GM12891 (cell line): ENCODE data around the gene PFKFB4. TPM values are rescaled to one million over a fixed set of nuclear protein-coding genes. Genes with fewer than 3 reads are reported as not detected.

ENCODE experiments used
- DNase-seq: peaks from one replicate; pipeline ENCODE4 v3.0.0; 2011; ENCODE audit warnings: low spot score; ENCODE audit not compliant: insufficient read length
- FAIRE-seq: peaks from 2 replicates; lab custom pipeline; 2011; peaks lifted over from hg19 to GRCh38; lab: Jason Lieb, UNC
- PAX5 ChIP-seq: IDR thresholded peaks from 2 replicates; pipeline ENCODE4 v1.6.1; 2011; ENCODE audit warnings: low read length, moderate library complexity, mild to moderate bottlenecking; ENCODE audit not compliant: insufficient read depth, severe bottlenecking
- POLR2A ChIP-seq: IDR thresholded peaks from 2 replicates; pipeline ENCODE4 v1.6.1; 2011; ENCODE audit warnings: low read depth, low read length, control low read depth
- POLR2AphosphoS5 ChIP-seq: IDR thresholded peaks from 2 replicates; pipeline ENCODE4 v1.6.1; 2011; ENCODE audit warnings: low read depth, low read length, control low read depth
- POU2F2 ChIP-seq: IDR thresholded peaks from 2 replicates; pipeline ENCODE4 v1.6.1; 2011; ENCODE audit warnings: low read depth, mild to moderate bottlenecking, control low read depth, low read length, moderate library complexity
- SPI1 ChIP-seq: IDR thresholded peaks from 2 replicates; pipeline ENCODE4 v1.6.1; 2011; ENCODE audit warnings: low read depth, low read length, control low read depth
- TAF1 ChIP-seq: IDR thresholded peaks from 2 replicates; pipeline ENCODE4 v1.6.1; 2011; ENCODE audit warnings: low read depth, low read length, control low read depth
- polyA plus RNA-seq: library from polyadenylated mRNA; unstranded; fragments of >200 nt; gene quantifications from one replicate; pipeline ENCODE4 v1.2.1, GENCODE V29; 2012; ENCODE audit warnings: low read depth, missing spikeins, inconsistent platforms; ENCODE audit not compliant: missing spikeins

Gene PFKFB4
- polyA plus RNA-seq, result 37.5 TPM

GRCh38 chr3:48556796-48557626 is at the start of gene PFKFB4:
Gene PFKFB4 (minus strand): TSS chr3:48556803. CDS start chr3:48556777, 26 bp downstream.
- FAIRE-seq, result peak; percentile 99
- DNase-seq, result peak; percentile 98
- TF ChIP-seq POU2F2, result peak; percentile 97
- TF ChIP-seq TAF1, result no peak
- no peak for TF ChIP-seq SPI1
- TF ChIP-seq PAX5, result no peak
- no peak for TF ChIP-seq POLR2AphosphoS5
- no peak for TF ChIP-seq POLR2A

- no peak for TF ChIP-seq SPI1
- TF ChIP-seq POLR2AphosphoS5, result no peak
- TF ChIP-seq POLR2A, result no peak
- no peak for TF ChIP-seq PAX5
- TF ChIP-seq POU2F2, result no peak
- TF ChIP-seq TAF1, result no peak
- DNase-seq, result no peak
- no peak for FAIRE-seq
Observed at GRCh38 chr3:48601622-48601994, 45.0 kb upstream of the PFKFB4 start.

GRCh38 chr3:48600711-48601621 is 44.4 kb upstream of the PFKFB4 start:
- FAIRE-seq (no peak), DNase-seq (no peak)
- no peak for TF ChIP-seq PAX5
- no peak for TF ChIP-seq POU2F2
- TF ChIP-seq TAF1, result no peak
- no peak for TF ChIP-seq POLR2AphosphoS5
- no peak for TF ChIP-seq SPI1
- TF ChIP-seq POLR2A, result no peak

GRCh38 chr3:48599509-48600285 is 43.1 kb upstream of the PFKFB4 start:
- FAIRE-seq, result no peak
- DNase-seq, result no peak
- TF ChIP-seq PAX5, result no peak

- TF ChIP-seq PAX5, result no peak
- no peak for TF ChIP-seq POLR2AphosphoS5
- no peak for TF ChIP-seq POU2F2
- TF ChIP-seq POLR2A, result no peak
- TF ChIP-seq TAF1, result no peak
- TF ChIP-seq SPI1, result no peak
- no peak for FAIRE-seq
- no peak for DNase-seq
Observed at GRCh38 chr3:48599077-48599501, 42.5 kb upstream of the PFKFB4 start.

GRCh38 chr3:48598323-48599076 is 41.9 kb upstream of the PFKFB4 start:
- DNase-seq, result no peak
- TF ChIP-seq POU2F2, result no peak
- TF ChIP-seq SPI1, result no peak
- TF ChIP-seq POLR2A, result no peak
- TF ChIP-seq POLR2AphosphoS5, result no peak
- no peak for TF ChIP-seq TAF1
- TF ChIP-seq PAX5, result no peak

GRCh38 chr3:48597408-48597800 is 40.8 kb upstream of the PFKFB4 start:
- no peak for DNase-seq
- TF ChIP-seq SPI1 (no peak), POU2F2 (no peak), POLR2A (no peak), PAX5 (no peak), TAF1 (no peak), POLR2AphosphoS5 (no peak; the same call in 1 of the 2 replicates)
- no peak for FAIRE-seq

More at GRCh38 chr3:48598323-48599076, 41.9 kb upstream of the PFKFB4 start:
- no peak for FAIRE-seq
